Fibroblast of lung (primary cell): Measurements from ENCODE around the gene RANBP3. TPM values are rescaled to one million over a fixed set of nuclear protein-coding genes. Genes with fewer than 3 reads are reported as not detected.

ENCODE experiments used
- DNase-seq, 2 donors: peaks; one replicate each; pipeline versions ENCODE4 v3.0.0 to v3.0.0-alpha.2; 2010; ENCODE audit warnings: low read depth in 2 of 2
- H2AFZ ChIP-seq: 2 replicates; pipeline ENCODE4 v1.5.1; 2012; ENCODE audit warnings: low read length, control low read depth, inconsistent platforms
- H3K27ac ChIP-seq: 2 replicates; pipeline ENCODE4 v1.5.1; 2011; ENCODE audit warnings: low read length, control low read depth; ENCODE audit not compliant: insufficient read depth
- H3K27me3 ChIP-seq: 2 replicates; pipeline ENCODE4 v1.5.1; 2011; ENCODE audit warnings: mild to moderate bottlenecking, low read length; ENCODE audit not compliant: control insufficient read depth, insufficient read depth
- H3K36me3 ChIP-seq: 2 replicates; pipeline ENCODE4 v1.5.1; 2011; ENCODE audit warnings: low read length; ENCODE audit not compliant: control insufficient read depth, insufficient read depth
- H3K4me1 ChIP-seq: 2 replicates; pipeline ENCODE4 v1.5.1; 2011; ENCODE audit warnings: low read length; ENCODE audit not compliant: control insufficient read depth, insufficient read depth; ENCODE audit errors: extremely low read depth
- H3K4me2 ChIP-seq: 2 replicates; pipeline ENCODE4 v1.5.1; 2011; ENCODE audit warnings: low read length, control low read depth; ENCODE audit not compliant: insufficient read depth; ENCODE audit errors: extremely low read depth
- H3K4me3 ChIP-seq, 4 experiments: fragments of 200-600 bp in 1 of 4; sonication (generic) in 1 of 4; replicated peaks in 1 of 4; 2 replicates each; pipeline ENCODE4 v1.5.1; 2011 to 2016; ENCODE audit warnings: low read length in 4 of 4, low read depth in 3 of 4, mild to moderate bottlenecking in 3 of 4, control low read depth in 2 of 4, inconsistent platforms in 1 of 4, mixed read lengths in 1 of 4; ENCODE audit not compliant: insufficient read depth in 1 of 4; ENCODE audit errors: control extremely low read depth in 1 of 4
- H3K79me2 ChIP-seq: 2 replicates; pipeline ENCODE4 v1.5.1; 2012; ENCODE audit warnings: mild to moderate bottlenecking, low read length, inconsistent platforms; ENCODE audit not compliant: control insufficient read depth, insufficient read depth
- H3K9ac ChIP-seq: 2 replicates; pipeline ENCODE4 v1.5.1; 2011; ENCODE audit warnings: mild to moderate bottlenecking, low read length, control low read depth; ENCODE audit not compliant: insufficient read depth
- H3K9me3 ChIP-seq: 2 replicates; pipeline ENCODE4 v1.5.1; 2012; ENCODE audit warnings: low read depth, low read length; ENCODE audit not compliant: control insufficient read depth, insufficient read depth
- H4K20me1 ChIP-seq: 2 replicates; pipeline ENCODE4 v1.5.1; 2011; ENCODE audit warnings: low read length; ENCODE audit not compliant: control insufficient read depth, insufficient read depth; ENCODE audit errors: extremely low read depth
- CTCF ChIP-seq, 2 donors: IDR thresholded peaks in 1 of 2; conservative IDR thresholded peaks in 1 of 2; 1 replicate in 1 of 2; 2 replicates in 1 of 2; pipeline ENCODE4 v1.5.1; 2011 to 2012; ENCODE audit warnings: low read length in 2 of 2, control low read depth in 1 of 2, inconsistent platforms in 1 of 2, low read depth in 1 of 2, mild to moderate bottlenecking in 1 of 2
- EZH2 ChIP-seq: IDR thresholded peaks from 2 replicates; pipeline ENCODE4 v1.5.1; 2012; ENCODE audit warnings: low read length, control low read depth, mild to moderate bottlenecking; ENCODE audit errors: missing control alignments
- polyA plus RNA-seq, 2 donors: library from polyadenylated mRNA; depleted of rRNA in 1 of 2; stranded (reverse) in 1 of 2; unstranded in 1 of 2; fragments of >200 nt; gene quantifications; 2 replicates each; pipeline ENCODE4 v1.2.1, GENCODE V29; 2011 to 2012; ENCODE audit warnings: missing spikeins in 1 of 2
- total RNA-seq: library from RNA; depleted of rRNA; stranded (reverse); fragments of >200 nt; gene quantifications from 2 replicates; pipeline ENCODE4 v1.2.1, GENCODE V29; 2014

RANBP3 gene
- total and polyA plus RNA-seq, 2 donors (not counting 1 experiment from before 2014, with no cell fraction given), result 39.8 to 59.4 TPM

- TF ChIP-seq EZH2 (no peak), CTCF (conservative IDR thresholded peaks at IDR 0.05 in 1 of 2, IDR thresholded peaks at IDR 0.05 in 1 of 2; ENCODE audit: low read depth in 1 of 2, low read length in 2 of 2) (no peak)
- Histone ChIP-seq H3K4me1 (peaks cover 4% of the 10 kb centered on the region), H4K20me1 (no peaks in the 10 kb centered on the region), H3K27ac (no peak overlapping the region), H3K4me3 (no peak overlapping the region), H2AFZ (no peak overlapping the region), H3K79me2 (peaks cover 15% of the 10 kb centered on the region), H3K27me3 (no peaks in the 10 kb centered on the region), H3K9me3 (no peaks in the 10 kb centered on the region), H3K9ac (no peak overlapping the region), H3K36me3 (peaks cover 17% of the 10 kb centered on the region), H3K4me2 (no peak overlapping the region)
- DNase-seq, result no peak
These were observed 82.5 kb downstream of the RANBP3 start for GRCh38 chr19:5895409-5895808.

- peaks cover 5% of the 10 kb centered on the region for H3K4me1 ChIP-seq
- peaks cover 14% of the 10 kb centered on the region for H3K36me3 ChIP-seq
- H3K79me2 ChIP-seq, result peaks cover 9% of the 10 kb centered on the region
- no peak overlapping the region for H3K4me2 ChIP-seq
- TF ChIP-seq CTCF (conservative IDR thresholded peaks at IDR 0.05 in 1 of 2, IDR thresholded peaks at IDR 0.05 in 1 of 2; ENCODE audit: low read depth in 1 of 2, low read length in 2 of 2), result no peak
- H2AFZ ChIP-seq, result no peak overlapping the region
- H3K4me3 ChIP-seq, result no peak overlapping the region
- no peak overlapping the region for H3K27ac ChIP-seq
- no peak for DNase-seq
- H3K27me3 ChIP-seq, result no peaks in the 10 kb centered on the region
- no peaks in the 10 kb centered on the region for H4K20me1 ChIP-seq
- no peak overlapping the region for H3K9ac ChIP-seq
- no peaks in the 10 kb centered on the region for H3K9me3 ChIP-seq
These were observed 83.1 kb downstream of the RANBP3 start for GRCh38 chr19:5894704-5895349.

GRCh38 chr19:5893907-5894703 lies 83.8 kb downstream of the RANBP3 start:
- Histone ChIP-seq H3K27ac (no peak overlapping the region), H4K20me1 (no peaks in the 10 kb centered on the region)
- no peak for DNase-seq

More at GRCh38 chr19:5893907-5894703, 83.8 kb downstream of the RANBP3 start:
- H2AFZ ChIP-seq, result no peak overlapping the region
- peaks cover 6% of the 10 kb centered on the region for H3K4me1 ChIP-seq
- H3K4me2 ChIP-seq, result no peak overlapping the region
- H3K36me3 ChIP-seq, result peaks cover 13% of the 10 kb centered on the region
- no peaks in the 10 kb centered on the region for H3K9me3 ChIP-seq
- H3K79me2 ChIP-seq, result peaks cover 6% of the 10 kb centered on the region
- H3K9ac ChIP-seq, result no peak overlapping the region
- no peak overlapping the region for H3K4me3 ChIP-seq
- H3K27me3 ChIP-seq, result no peaks in the 10 kb centered on the region
- no peak for TF ChIP-seq CTCF (conservative IDR thresholded peaks at IDR 0.05 in 1 of 2, IDR thresholded peaks at IDR 0.05 in 1 of 2; ENCODE audit: low read depth in 1 of 2, low read length in 2 of 2)
- TF ChIP-seq EZH2, result no peak
